ENCODE data around the gene SYMPK.

SYMPK gene

DNA sequence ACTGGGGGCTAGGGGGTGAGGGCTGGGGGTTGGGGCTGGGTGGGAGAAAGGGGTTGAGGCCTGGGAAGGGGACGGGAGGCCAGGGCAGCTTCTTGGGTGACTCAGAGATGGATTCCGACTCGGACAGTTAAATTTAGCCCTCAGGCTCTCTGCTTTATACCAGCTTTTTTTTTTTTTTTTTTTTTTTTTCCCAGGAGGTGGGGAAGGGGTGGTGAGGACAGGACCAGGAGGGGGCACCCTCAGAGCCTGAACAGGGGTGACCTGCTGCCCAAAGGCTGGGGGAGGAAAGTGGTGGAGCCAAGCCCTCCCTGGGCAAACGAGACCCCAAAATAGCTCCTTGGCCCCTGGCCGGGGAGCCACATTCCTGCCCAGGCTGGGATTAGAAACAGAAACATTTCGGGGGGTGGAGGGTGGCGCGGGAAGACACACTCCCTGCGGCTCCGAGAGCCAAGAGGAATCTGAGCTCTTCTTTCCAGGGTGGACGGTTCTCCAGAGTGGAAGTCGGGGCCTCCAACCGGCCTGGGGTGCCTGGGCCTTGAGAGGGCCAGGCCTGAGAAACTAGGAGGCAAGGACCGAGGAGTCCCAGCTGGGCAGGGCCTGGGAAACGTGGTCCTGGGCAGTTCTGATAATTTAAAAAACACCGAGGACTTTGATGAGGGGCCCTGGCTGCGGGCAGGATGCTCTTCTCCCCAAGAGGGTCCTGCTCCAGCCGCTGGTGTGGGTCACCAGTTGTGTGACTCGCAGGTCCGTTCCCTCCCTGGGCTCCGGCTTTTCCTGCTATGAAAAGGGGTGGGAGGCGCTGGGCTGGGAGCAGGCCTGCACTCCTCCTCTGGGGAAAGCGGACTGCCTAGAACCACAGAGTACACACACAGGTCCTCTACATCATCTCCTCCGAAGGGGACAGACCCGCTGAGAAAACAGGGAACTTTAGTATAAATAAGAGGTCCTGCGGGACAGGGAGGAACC is 79.8 kb downstream of the SYMPK start:
- DNase-seq (ENCODE audit: low read depth in 2 of 2, low spot score in 1 of 2): no peak

DNA sequence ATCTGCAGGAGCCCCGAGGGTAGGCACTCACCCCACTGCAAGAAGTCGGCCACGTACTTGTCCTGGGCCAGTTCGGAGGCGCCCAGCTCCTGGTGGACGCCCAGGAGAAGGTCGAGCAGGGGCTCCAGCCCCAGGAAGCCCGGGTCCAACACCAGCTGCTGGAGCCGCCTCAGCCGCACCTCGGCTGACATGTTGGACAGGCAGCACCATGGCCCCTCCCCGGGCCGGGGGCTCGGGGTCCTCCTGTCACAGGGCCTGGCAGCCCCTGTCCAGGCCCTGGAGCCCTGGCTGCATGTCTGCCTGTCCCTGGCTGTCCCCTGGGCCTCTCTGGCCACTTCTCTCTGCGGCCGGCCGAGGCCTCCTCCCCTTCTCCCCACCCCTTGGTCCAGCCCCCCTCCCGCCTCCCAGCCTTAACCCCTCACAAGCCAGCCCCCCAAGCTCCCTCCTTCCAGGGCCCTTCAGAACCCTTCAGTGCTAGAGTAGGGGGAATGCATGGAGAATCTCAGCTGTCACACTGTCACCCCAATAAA is 80.7 kb downstream of the SYMPK start, which contains the start of gene DMPK:
DMPK (minus strand) TSS at position 329 of the 530 bp plus-strand sequence; CDS start at position 191, 138 bp downstream.
- no peak for DNase-seq (ENCODE audit: low read depth in 2 of 2, low spot score in 1 of 2)

DNA sequence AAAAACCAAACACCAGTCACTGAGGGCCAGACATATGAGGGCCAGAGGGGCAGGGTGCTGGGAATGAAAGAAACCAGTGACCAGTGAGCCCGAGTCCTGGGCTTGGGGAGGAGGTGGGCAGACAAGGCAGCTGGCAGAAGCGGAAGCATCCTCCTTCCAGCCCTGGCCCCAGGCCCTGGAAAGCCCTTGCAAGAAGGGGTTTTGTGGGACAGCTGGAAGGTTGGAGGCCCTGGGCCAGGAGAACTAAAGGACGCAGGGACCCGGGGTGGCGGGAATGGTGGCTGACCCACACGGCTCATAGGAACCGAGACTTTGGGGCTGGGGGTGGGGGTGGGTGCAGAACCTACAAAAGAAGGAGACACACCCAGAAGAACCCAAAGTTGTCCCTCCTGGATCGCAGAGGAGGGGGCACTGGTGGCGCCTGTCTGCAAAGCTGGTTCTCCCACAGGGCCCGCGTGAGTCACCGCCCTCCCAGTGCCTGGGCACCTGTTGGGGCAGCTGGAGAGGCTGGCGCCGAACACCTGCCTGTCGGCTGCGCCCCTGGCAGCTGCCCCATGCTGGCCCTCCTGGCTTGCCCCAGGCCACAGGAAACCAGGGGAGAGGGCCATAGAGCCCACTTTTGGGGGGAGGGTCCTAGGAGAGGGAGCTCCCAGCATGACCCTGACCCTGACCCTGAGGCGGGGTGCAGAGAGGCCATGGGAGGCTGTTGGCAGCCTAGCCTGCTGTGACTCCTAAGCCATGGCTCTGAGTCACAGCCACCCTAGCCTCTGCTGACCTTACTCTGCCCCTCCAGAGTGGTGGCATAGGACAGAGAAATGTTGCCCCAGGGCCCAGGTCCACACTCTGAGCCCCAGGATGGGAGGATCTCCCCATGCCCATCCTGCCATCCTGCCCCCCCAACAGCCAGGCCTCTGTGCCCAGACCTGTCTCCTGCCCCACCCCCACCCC is 81.5 kb downstream of the SYMPK start:
- no peak for DNase-seq (ENCODE audit: low read depth in 2 of 2, low spot score in 1 of 2)

GRCh38 chr19:45780448-45781213 is 82.3 kb downstream of the SYMPK start:
- no peak for DNase-seq (ENCODE audit: low read depth in 2 of 2, low spot score in 1 of 2)

DNA sequence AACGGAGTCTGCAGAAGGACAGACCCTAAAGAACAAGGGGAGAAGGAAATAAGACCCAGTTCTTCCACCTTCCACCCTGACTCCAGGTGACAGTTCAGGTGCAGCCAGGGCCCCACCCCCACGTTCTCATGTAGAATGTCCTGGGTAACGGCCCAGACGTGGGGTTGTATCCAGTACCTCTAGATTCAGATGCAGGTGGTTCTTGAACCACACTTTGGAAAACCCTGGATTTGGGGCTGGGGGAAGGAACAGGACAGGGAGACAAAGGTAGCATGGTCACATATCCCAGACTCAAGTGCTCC is 82.8 kb downstream of the SYMPK start:
- no peak for DNase-seq (ENCODE audit: low read depth in 2 of 2, low spot score in 1 of 2)

DNA sequence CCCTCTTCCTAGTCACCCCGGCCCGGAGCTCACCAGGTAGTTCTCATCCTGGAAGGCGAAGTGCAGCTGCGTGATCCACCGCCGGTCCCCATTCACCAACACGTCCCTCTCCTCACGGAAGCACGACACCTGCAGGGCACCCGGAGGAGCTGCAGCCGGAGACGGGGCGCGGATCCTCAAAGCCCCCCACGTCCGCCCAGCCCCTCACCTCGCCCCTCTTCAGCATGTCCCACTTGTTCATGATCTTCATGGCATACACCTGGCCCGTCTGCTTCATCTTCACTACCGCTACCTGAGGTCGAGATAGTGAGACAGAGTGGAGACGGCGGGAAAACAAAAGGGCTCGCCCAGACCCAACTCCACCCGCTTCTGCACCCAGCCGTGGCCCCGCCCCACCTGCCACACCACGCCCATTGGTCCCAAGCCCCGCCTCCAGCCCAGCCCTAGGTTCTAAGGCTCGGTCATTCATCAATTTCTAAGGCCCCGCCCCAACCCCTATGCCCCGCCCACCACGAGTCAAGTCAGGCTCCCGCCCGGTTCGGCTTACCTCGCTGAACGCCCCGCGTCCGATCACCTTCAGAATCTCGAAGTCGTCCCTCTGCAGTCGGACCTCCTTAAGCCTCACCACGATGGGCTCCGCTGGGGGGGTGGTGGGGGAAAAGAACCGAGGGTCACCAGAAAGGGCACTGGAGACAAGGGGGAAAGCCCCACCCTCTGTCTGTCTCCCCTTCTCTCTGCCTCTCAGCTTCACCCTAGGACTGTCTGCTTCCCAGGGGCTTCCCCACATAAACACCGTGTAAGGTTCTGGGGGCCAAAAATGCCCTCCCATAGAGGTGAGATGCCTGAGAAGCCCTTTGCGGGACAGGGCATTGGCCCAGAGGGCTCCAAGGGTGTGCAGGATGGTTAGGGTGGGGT is 83.5 kb downstream of the SYMPK start:
- DNase-seq (ENCODE audit: low read depth in 2 of 2, low spot score in 1 of 2): peak; percentile 53 to 55

DNA sequence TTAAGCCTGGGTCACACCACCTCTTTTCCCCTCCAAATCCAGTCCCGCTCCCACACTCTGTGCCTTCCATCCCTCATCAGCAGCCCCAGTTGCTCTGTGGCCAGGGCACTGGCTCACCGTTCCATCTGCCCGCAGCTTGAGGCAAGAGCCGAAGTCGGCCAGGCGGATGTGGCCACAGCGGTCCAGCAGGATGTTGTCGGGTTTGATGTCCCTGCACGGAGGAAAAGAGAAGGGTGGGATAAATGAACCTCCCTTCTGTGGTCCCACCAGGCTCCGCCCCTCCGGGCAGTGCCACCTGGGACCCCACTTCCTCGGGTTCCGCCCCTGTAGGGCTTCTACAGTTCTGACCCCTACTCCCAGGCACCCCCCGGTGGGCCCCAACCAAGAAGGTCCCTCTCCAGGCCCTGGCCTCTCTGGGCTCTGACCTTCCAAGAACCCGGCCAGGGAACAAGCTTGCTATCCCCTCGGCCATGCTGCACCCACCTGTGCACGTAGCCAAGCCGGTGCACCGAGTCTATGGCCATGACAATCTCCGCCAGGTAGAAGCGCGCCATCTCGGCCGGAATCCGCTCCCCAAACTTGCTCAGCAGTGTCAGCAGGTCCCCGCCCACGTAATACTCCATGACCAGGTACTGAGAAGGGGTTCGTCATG is 84.8 kb downstream of the SYMPK start:
- DNase-seq (ENCODE audit: low read depth in 2 of 2, low spot score in 1 of 2): no peak

DNA sequence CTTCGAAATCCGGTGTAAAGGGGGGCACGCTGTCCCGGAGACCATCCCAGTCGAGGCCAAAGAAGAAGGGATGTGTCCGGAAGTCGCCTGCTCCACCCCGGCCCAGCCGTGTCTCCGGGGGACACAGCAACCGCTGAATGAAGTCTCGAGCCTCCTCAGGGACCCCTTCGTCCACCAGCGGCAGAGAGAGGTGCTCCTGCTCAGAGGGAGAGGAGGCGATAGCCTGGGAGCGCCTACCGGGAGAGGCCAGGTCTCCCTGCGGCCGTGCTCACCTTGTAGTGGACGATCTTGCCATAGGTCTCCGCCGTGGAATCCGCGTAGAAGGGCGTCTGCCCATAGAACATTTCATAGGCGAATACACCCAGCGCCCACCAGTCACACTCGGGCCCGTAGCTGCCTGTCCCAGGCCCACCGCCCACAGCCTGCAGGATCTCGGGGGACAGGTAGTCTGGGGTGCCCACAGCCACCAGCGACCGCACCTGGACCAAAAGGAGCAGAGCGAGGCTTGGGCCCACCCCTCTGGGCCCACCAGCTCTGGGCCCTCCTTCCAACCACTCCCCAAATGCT is 85.5 kb downstream of the SYMPK start:
- DNase-seq (ENCODE audit: low read depth in 2 of 2, low spot score in 1 of 2): no peak

- no peak for DNase-seq (ENCODE audit: low read depth in 2 of 2, low spot score in 1 of 2)
Observed at GRCh38 chr19:45774765-45775164, 88.2 kb downstream of the SYMPK start.

DNA sequence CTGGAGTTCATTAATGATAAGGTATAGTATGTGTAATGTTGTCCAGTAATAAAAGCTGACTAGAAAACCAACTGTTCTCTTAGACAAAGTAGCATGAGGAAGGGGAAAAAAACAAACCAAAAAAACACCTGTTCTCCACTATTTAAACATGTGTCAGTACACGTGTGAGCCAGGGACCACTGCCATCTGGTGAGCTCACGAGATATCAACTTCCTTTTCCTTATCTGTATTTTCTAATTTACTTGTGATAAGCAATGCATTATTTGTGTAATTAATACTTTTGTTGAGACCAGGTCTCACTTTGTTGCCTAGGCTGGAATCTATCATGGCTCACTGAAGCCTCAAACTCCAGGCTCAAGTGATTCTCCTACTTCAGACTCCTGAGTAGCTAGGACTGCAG is 89.6 kb downstream of the SYMPK start:
- DNase-seq (ENCODE audit: low read depth in 2 of 2, low spot score in 1 of 2): no peak

- no peak for DNase-seq (ENCODE audit: low read depth in 2 of 2, low spot score in 1 of 2)
Observed at GRCh38 chr19:45772912-45773311, 90.0 kb downstream of the SYMPK start.

GRCh38 chr19:45772130-45772840 is 90.7 kb downstream of the SYMPK start:
- DNase-seq (ENCODE audit: low read depth in 2 of 2, low spot score in 1 of 2): no peak

GRCh38 chr19:45771311-45771933 is 91.5 kb downstream of the SYMPK start:
- DNase-seq (ENCODE audit: low read depth in 2 of 2, low spot score in 1 of 2): no peak

DNA sequence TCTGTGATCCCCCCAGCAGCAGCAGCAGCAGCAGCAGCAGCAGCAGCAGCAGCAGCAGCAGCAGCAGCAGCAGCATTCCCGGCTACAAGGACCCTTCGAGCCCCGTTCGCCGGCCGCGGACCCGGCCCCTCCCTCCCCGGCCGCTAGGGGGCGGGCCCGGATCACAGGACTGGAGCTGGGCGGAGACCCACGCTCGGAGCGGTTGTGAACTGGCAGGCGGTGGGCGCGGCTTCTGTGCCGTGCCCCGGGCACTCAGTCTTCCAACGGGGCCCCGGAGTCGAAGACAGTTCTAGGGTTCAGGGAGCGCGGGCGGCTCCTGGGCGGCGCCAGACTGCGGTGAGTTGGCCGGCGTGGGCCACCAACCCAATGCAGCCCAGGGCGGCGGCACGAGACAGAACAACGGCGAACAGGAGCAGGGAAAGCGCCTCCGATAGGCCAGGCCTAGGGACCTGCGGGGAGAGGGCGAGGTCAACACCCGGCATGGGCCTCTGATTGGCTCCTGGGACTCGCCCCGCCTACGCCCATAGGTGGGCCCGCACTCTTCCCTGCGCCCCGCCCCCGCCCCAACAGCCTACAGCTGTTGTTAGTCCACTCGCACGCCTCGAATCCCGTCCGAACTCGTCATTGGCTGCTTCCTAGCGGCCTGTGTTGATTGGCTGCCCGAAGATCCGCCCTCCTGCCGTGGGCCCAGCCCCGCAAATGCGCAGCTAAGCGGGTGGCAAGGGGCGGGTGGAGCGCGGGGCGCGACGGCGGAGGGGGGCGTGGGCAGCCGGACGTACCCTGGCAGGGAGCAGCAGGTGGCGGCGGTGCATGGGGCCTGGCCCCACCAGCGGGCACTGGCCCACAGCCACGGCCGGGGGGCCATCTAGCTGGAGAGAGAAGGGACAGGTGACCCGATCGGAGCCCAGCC is 92.5 kb downstream of the SYMPK start:
- DNase-seq (ENCODE audit: low read depth in 2 of 2, low spot score in 1 of 2): peak; percentile 80 to 83

- DNase-seq (ENCODE audit: low read depth in 2 of 2, low spot score in 1 of 2): no peak
Observed at GRCh38 chr19:45769821-45770191, 93.1 kb downstream of the SYMPK start.

DNA sequence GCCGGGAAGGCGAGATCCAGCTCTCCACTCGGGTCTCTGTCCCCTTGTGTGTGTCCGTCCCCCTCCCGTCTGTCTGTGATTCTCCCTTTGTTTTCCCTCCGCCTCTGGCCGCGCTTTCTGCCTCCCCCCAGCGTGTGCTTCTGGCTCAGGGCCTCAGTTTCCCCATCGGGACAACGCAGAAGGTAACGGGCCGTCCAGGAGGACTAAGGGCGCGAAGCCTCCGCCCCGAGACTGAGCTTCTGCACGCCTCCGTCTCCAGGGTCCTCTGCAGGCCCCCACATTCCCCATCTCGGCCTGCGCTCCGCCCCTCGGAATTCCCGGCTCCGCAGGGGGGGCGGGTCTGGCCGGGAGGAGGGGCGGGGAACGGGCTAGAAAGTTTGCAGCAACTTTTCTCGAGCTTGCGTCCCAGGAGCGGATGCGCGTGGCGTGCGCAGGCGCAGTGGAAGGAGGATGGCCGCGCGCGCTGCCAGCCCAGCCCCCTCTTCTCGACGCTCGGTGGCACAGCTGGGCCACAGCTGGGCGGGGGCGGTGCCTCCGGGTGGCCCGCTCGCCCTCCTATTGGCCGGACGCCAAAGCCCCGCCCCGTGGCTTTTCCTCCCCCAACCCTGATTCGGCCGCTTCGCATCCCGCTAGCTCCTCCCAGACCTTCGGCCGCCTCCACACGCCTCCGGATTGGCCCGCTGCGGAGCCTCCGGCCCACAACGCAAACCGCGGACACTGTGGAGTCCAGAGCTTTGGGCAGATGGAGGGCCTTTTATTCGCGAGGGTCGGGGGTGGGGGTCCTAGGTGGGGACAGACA is 93.8 kb downstream of the SYMPK start, which contains the start of gene SIX5:
SIX5 (minus strand) TSS at position 269 of the 799 bp plus-strand sequence. CDS start 408 bp downstream, outside the sequence.
- DNase-seq (ENCODE audit: low read depth in 2 of 2, low spot score in 1 of 2): peak; percentile 78 to 89
